ENCODE data around the gene SCAMP2.
"Not testable (repeated sequence)": the region's sequence is repeated elsewhere in the genome, so short reads cannot be mapped to it uniquely, and the experiment has no call there.

The SCAMP2 gene, protein sequence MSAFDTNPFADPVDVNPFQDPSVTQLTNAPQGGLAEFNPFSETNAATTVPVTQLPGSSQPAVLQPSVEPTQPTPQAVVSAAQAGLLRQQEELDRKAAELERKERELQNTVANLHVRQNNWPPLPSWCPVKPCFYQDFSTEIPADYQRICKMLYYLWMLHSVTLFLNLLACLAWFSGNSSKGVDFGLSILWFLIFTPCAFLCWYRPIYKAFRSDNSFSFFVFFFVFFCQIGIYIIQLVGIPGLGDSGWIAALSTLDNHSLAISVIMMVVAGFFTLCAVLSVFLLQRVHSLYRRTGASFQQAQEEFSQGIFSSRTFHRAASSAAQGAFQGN

DNA sequence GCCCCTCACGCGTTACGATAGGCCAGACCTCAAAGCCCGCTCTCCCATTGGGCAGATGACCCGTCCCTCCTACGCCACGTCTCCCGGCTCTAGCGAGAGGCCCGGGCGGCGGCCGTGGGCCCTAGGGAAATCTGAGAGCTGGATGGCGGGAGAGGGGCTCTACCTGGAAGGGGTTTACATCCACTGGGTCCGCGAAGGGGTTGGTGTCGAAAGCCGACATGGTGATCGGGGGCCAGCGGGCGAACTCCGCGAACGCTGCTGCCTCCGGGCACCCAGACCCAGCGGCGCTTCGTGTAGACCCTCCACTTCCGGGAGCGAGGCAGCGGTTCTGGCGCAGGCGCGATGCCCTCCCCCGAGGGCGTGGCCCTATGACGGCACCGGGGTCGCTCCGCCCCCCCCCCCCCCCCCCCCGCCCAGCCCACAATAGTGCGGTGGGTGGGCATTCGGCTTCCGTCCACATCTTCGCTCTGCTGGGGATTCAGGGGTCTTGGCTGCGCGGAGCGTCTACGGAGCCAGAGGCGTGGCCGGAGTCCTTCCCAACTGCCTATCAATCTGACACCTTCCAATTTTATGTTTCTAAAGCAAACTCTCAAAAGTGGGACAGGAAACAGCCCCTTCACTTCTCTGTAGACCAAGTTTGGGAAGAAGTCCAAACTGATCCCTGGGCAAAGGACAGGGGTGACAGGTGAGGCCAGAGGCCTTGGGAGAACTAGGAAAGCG is at the start of gene SCAMP2:
Gene SCAMP2, minus strand, starts transcription at position 330 of the 720 bp plus-strand sequence. Its CDS starts 110 bp downstream, at position 220.
- peak; percentile 89 for DNase-seq

DNA sequence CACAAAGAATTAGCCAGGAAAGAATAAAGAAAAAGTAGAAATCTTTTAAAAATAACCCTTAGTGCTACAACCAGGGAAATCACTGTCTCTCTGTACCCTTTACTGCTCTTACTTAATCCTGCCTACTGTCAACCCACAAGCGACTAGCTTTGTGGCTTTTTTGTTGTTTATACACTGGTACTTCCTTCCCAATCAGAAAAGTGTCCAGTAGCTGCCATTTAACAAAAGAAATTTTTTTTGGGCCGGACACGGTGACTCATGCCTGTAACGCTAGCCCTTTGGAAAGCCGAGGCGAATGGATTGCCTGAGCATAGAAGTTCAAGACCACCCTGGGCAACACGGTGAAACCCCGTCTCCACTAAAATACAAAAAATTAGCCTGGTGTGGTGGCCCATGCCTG is 47.3 kb upstream of the SCAMP2 start:
- no peak for DNase-seq

DNA sequence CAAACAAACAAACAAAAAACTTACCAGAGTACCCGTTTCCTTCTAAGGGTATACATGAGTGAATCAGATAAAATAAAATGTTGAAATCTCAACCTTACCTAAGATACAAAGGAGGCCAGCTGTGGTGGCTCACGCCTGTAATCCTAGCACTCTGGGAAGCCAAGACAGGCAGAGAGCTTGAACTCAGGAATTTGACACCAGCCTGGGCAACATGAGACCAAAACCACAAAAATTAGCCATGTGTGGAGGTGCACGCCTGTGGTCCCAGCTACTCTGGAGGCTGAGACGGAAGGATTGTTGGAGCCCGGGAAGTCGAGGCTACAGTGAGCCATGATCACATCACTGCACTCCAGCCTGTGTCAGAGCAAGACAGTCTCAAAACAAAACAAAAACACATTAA is 44.5 kb upstream of the SCAMP2 start:
- no peak for DNase-seq

DNA sequence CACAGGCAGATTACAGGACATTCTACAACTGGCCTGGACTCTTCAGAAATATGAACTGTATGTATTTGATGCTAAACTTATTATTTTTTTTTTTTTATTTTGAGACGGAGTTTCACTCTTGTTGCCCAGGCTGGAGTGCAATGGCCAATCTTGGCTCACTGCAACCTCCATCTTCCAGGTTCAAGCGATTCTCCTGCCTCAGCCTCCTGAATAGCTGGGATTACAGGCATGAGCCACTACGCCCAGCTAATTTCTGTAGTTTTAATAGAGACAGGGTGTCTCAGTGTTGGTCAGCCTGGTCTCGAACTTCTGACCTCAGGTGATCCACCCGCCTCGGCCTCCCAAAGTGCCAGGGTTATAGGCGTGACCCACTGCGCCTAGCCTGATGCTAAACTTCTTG is 40.6 kb upstream of the SCAMP2 start:
- DNase-seq, result not testable (repeated sequence)

DNA sequence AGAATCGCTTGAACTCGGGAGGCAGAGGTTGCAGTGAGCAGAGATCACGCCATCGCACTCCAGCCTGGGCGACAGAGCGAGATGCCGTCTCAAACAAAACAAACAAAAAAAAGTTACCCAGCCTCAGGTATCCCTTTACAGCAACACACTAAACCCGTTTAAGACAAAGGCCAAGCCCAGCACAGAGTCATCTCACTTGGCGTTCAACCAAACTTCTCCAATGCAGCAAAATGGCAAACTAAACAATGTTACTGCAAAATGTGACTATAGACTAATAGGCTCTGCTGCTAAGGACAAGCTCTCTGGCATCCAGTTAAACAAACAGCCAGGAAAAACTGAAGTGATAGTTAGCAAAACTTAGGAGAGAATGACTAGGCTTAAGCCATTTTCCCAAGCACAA is 39.9 kb upstream of the SCAMP2 start:
- no peak for DNase-seq

DNA sequence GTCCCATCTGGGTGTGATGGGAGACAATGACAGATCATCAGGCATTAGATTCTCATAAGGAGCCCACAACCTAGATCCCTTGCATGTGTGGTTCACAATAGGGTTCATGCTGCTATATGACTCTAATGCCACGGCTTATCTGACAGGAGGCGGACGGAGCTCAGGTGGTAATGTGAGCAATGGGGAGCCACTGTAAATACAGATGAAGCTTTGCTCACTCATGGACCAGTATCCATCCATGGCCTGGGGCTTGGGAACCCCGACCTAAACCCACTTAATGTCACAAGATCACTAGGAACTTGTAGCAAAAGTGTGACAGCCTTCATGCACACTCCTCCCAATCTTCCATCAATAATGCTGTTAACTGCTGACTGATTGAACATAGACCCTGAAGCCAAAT is 35.5 kb upstream of the SCAMP2 start:
- DNase-seq, result no peak

DNA sequence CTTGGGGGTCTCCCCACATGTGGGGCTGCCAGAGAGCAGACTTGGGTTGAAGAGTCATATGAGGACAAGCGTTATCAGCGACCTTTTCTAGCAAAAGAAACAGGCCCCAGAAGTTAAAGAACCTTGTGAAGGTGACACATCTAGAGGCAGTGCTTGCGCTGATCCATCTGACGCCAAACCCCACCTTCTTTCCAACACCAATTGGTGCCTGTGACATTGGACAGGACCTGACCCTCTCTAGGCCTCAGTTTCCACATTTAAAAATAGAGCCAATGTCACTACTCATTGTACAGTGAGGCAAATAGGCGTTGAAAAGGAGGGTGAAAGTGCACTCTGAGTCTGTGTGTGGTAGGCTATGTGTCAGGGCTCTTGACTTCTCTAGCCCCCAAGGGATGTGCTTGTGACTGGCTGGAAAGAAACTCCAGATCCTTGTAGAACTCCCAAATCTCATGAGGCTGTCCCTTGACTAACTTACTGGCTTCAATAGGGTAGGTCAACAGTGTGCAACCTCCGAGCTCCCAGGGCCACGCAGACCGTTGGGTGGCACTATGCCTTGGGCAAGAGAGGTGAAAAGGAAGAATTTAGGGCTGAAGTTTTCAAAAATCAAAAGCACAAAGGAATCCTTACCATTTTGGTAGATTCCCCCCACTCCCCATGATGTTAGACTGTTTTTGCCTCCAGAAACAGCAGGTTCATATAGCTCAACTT is 34.2 kb upstream of the SCAMP2 start:
- no peak for DNase-seq

DNA sequence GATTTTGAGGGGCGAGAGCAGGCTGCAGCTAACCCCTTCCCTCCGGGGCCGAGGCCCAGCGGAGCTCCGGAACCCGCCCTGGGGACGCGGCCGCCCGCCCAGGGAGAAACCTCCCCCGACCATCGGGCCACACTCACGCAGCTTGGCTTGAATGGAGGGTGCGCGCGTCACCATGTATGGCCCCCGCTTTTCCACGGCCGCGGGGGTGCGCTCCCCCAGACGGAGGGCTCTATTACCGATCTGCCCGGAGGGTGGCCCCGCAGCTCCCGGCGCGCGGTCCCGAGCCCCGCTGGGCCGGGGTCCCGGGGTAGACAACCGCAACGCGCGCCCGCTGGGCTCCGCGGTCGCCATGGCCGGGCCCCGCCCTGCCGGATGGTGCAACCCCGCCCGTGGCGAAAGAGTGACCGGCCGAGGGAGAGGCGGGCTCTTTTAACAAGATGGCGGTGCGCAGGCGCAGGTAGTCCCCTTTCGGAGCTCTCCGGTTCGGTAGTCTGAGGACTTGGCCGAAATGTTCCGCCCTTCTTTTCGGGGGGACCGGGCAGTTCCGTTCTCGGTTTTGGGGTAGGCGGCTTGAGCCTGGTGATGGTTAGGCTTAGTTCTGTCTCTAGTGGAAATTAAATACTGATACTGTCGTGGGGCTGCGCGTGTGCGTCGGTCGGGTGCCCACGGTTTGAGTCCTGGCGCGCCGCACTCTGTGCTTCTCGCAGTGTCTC is 33.4 kb upstream of the SCAMP2 start, which contains the start of gene FAM219B:
Gene FAM219B, minus strand, starts transcription at position 402 of the 713 bp plus-strand sequence. Its CDS starts 51 bp downstream, at position 351.
- peak; percentile 88 for DNase-seq

DNA sequence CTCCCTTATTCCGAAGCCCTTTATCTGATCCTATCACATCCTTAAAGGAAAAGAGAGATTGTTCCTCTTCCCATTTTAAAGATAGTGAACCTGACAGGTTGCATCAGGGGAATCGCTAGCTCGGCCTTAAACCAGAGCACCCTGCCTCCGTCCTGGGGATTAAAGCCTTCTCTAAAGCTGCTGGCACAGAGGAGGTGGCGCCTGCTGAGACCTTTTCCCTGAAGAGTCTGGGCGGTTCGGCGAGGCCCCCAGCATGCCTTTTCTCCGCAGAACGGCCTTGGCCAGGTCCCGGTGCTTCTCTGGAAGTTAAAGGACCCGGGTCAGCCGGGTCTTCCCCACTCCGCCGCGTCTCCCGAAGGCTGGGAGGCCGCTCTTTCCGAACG is 32.9 kb upstream of the SCAMP2 start:
- DNase-seq, result no peak

DNA sequence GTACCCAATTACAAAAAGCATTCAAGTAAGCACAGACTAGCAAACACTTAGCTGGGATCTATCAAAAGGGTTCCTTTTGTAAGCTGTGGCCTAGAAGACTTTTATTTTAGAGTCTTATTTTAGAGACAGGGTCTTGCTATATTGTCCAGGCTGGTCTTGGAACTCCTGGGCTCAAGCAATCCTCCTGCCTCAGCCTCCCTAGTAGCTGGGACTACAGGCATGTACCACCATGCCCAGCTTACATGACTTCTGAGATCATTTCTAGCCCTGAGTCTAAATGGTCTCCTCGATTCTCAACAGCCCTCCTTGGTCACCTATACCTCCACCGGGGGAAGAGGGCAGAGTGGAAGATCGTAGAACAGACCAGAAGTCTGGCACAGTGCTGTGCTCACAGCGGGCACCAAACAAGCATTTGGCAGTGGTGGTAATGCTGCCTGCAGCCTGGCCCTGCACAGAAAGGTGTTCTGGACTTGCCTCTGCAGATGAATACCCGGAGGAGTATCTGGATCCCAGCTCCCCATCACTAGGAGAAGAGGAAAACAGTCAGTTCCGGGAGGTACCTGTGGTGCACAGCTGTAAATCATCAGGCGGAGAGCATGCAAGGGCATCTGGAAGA is 31.1 kb upstream of the SCAMP2 start:
- DNase-seq, result no peak

DNA sequence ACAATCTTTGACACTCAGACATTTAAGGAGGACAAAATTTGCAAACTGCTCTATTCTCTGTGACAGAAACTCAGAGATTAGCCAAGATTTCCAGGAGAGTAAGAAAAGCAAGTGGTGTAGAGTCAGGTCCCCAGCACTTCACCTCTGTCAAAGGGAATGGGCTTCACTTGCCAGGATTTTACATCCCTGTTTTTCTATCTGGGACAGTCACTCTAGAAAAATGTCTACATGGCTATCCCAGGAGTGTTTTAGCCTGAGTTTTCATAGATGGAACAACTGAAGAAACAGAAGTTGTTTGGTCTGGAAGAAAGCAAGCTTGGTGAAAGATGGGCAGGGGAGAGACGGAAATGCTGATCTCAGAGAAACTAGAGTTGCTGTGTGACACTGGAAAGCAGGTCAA is 30.5 kb upstream of the SCAMP2 start:
- no peak for DNase-seq

DNA sequence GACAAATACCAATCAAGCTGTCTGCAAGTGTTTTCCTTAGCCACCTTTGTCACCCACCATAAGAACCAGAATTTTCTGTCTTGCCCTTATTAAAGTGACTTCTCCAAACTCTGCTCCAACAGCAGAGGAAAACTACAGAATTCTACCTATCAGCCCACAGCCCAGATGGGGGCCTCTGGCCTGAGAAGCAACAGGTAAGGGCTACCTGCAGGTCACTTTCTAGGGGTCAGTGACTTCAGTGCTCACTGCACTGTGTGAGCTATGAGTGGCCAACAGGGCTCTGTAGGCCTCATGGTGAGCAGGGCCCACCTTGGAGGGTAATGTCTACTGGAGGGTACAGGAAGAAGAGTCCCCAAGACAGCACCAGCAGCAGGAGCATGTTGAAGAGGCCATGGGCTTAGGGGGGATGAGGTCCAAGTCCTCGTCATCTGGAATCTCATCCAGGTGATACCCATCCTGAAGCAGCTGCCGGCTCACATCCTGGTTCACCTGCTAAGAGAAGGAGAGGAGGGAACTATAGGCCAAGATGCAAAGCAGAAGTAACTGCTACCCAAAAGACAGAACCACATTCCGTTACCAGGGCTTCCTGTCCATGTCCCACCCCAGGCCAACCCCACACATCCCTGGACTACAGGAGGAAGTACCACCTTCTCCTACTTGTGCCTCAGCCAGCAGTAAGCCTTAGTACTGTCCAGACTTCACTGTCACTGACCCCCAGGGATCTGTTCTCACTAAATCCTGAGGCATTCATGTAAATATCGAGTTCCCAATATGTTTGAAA is 29.3 kb upstream of the SCAMP2 start:
- no peak for DNase-seq

DNA sequence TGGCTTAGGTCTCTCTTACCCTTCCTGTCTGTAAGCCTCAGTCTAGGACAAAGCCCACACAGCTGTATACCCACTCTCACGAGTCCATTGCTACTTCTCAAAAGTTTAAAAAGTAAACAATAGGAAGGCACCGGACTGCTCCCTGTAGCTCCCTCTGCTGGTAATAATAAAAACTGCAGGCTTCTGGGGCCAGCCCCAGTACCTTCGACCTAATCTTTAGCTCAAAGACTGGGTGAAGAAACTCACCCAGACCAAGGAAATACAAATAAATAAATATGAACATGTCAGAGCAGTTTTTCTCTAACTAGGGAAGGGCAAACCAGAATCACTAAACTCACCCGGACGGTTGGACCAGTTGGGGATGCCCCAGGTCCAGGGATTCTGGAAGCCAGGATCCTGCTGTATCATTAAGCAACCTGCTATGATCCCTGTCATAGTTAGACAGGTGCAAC is 28.5 kb upstream of the SCAMP2 start:
- peak; percentile 62 for DNase-seq

DNA sequence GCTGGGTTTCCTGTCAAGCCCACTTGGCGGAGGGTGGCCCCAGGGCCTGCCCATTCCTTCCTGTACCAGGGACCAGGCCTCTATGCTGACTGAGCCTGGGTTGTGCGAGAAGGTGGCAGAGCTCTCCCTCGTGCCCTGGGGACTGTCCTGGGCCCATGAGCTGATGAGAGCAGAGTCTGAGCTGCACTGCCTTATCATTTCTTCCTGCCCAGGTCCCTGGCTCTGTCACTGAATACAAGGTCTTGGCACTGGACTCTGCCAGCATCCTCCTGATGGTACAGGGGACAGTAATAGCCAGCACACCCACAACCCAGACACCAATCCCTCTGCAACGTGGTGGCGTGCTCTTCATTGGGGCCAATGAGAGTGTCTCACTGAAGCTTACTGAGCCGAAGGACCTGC is 24.1 kb upstream of the SCAMP2 start:
- DNase-seq, result no peak

DNA sequence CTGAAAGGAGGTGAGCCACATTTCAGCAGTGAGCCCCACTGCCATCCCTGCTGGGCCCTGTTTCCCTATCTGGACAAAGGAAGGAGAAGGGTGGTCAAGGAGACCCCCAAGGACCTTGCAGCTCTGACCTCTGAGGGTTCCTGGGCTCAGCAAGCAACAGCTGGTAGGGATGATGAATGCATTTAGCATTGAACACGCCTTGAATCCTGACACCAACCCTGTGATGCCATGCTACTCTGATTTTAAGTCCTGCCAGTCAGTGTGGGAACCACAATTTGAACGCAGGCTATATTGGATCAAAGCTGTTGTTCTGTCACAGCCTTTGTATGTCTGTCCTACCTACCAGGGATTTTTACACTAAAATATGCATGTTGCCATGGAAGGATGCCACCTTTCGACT is 23.2 kb upstream of the SCAMP2 start:
- DNase-seq, result no peak

DNA sequence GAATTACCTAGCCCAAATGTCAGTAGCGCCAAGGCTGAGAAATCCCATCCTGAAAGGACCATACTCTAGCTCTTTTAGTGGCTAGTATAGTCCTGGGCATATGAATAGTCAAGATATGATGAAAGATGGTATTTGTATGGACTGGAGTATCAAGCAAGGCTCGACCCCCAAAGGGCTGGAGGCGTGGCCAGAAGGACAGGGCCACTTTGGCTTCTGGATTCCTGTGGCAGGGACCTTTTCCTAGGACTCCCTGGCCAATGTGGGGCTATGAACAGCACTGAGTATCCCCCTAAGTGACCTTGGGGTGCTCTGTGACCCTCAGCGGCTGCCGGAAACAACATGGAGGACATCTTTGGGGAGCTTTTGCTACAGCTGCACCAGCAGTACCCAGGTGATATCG is 22.7 kb upstream of the SCAMP2 start:
- DNase-seq, result no peak

DNA sequence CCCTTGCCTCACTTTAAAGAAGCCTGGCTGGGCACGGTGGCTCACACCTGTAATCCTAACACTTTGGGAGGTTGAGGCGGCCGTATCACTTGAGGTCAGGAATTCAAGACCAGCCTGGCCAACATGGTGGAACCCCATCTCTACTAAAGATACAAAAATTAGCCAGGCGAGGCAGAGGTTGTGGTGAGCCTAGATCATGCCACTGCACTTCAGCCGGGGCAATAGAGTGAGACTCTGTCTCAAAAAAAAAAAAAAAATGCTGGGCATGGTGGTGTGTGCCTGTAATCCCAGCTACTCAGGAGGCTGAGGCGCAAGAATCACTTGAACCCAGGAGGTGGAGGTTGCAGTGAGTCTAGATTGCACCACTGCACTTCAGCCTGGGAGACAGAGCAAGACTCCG is 21.2 kb upstream of the SCAMP2 start:
- DNase-seq, result not testable (repeated sequence)

DNA sequence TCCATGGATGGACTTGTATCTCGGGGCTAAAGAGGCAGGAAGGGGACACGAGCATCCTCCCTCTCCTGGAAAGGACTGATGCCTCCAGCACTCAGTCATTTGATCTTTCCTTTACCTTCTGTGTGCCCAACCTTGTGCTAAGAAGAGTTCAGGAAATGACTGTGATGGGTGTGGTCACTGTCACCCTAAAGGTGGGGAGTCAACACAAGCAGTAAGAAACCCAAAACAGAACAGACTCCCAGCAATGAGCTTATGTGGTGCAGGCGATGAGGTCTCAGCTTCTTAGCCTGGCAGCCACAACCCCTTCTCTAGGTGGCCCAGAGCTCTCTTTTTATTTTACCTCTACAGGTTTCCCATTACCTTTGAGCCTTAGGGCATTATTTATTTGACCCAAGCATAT is 20.5 kb upstream of the SCAMP2 start:
- no peak for DNase-seq

DNA sequence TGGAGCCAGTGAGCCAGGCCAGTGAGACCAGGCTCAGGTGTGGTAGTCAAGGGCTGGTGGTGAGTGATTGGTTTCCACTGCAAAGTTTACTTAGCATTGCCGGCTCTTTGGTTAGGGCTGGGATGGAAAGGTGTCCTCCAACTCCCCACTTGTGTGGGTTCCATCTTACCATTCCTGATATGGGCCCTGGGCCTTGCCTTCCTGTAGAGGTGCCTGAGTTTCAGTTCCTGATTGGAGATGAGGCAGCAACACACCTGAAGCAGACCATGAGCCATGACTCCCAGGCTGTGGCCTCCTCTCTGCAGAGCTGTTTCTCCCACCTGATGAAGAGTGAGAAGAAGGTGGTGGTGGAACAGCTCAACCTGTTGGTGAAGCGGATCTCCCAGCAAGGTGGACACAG is 19.8 kb upstream of the SCAMP2 start:
- DNase-seq, result no peak

DNA sequence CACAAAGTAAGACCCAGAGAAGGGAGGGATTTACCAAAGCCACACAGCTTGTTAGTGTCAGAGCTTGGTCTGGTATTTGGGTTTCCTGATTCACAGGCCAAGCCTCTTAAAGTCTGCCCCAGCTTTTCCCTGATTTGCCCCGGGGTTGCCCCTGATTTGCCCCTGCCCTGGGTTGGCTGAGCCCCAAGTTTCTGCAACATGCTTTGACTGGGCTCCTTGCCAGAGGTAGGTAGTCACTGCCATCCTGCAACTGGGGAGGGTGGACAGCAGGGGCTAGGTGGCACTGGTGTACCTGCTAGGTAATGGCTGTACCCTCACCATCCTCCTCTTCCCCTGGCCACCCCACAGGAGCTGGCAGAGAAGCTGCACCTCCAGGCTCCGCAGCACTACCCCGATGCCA is 19.1 kb upstream of the SCAMP2 start:
- no peak for DNase-seq

DNA sequence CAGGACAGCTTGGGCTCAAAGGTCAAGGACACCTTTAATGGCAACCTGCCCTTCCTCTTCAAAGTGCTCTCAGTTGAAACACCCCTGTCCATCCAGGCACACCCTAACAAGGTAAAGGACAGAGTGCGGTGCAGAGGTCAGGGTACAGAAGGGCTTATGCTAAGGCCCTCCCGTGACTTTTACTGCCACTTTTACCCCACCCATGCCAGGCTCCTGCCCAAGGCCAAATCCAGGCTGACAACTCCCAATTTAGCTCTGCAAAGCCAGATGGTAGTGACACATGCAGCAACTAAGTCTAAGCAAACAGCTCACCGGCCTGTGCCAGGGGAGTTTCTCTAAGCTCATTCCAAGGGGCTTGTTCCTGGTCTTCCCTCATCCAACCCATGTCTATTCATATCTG is 18.3 kb upstream of the SCAMP2 start:
- DNase-seq, result no peak

DNA sequence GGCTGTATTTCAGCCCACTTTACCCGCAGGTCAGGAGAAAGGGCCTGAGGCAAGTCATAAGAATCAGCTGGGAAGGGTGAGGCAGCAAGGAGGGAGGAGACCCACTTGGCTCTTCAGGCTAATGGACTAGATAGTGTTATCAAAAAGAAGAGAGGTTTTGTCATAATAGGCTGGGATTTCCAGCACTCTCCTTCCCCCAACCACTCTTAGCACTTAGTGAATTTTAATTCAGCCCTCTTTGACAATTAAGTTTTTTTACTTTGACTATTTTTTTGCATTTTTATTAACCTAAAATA is 17.4 kb upstream of the SCAMP2 start:
- DNase-seq, result no peak

Measured in activated CD4-positive, CD25-positive, alpha-beta regulatory T cell treated with anti-CD3 and anti-CD28 coated beads, Interleukin-2, amount 50 U/mL, for 72 hours (primary cell).